K562 (cell line): ENCODE measurements around the gene CTDSP2. TPM values are rescaled to one million over a fixed set of nuclear protein-coding genes. Genes with fewer than 3 reads are reported as not detected.

Experiments
- ZNF609 ChIP-seq: sonication (generic); formaldehyde crosslinking; IDR thresholded peaks from 2 replicates; pipeline ENCODE4 v1.8.1; 2023; ENCODE audit warnings: missing genetic modification reagents, mild to moderate bottlenecking, borderline replicate concordance
- polyA plus RNA-seq, 8 experiments: library from polyadenylated mRNA; depleted of rRNA in 4 of 8; stranded (reverse) in 5 of 8; unstranded in 3 of 8; fragments of >200 nt; fragmentation: Nextera tagmentation in 2 of 8; fragmentation: Illumina TruSeq in 1 of 8; extraction: Ambion mirVana in 2 of 8; extraction: Trizol in 1 of 8; gene quantifications; 2 replicates each; pipeline versions ENCODE4 v1.2.1 to v1.2.3, GENCODE V29; 2011 to 2014; ENCODE audit warnings: inconsistent platforms in 1 of 8, missing spikeins in 1 of 8
- total RNA-seq, 7 experiments: library from RNA; depleted of rRNA in 6 of 7; stranded (reverse); fragments of >200 nt in 6 of 7; fragmentation: Illumina TruSeq in 2 of 7; extraction: Trizol in 2 of 7; gene quantifications; 2 replicates each; pipeline versions ENCODE4 v1.2.1 to v1.2.3, GENCODE V29; 2011 to 2021; ENCODE audit warnings: low replicate concordance in 1 of 7
- TF ChIP-seq, protein P1 (sequence below): sonication (generic); formaldehyde crosslinking; IDR thresholded peaks from 2 replicates; pipeline ENCODE4 v1.8.0; 2022; ENCODE audit warnings: missing genetic modification reagents, mild to moderate bottlenecking, moderate library complexity, borderline replicate concordance

CTDSP2 gene
- total and polyA plus RNA-seq, 9 of the 15 experiments (the other 6 are each of a cell fraction or from before 2014, with no cell fraction given) = 20.4 to 108 (median 47.7) TPM

DNA sequence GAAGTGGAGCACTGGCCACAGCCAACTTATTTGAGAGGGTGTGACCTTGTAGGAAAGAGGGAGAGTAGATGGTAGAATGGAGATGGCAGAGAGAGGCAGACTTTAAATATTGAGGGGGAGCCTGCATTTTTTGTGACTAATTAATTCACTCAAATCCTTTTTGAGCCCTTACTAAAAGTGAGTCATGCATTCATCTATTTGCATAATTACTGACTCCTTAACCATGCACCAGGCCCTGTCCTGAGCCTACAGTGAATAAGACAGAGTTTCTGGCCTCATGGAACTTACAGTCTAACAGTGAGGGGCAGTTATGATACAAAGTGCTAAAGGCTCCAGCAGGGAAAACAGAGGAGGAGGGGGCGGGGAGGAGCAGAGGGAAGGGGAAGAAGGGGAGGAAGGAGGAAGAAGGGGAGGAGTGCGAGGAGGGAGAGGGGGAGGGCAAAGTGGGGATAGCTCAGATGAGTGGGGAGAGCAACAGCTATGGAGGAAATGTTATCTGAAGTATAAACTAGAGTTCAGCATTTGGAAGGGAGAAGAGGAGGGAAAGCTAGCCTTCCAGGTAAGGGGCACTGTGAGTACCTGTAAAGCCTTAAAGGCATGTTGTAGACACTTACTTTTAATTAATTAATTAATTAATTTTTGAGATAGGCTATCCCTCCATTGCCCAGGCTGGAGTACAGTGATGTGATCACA, 7.5 kb upstream of the CTDSP2 start (continued):
- TF ChIP-seq ZNF609 (CRISPR knock-in tag) = no peak
- TF ChIP-seq, protein P1, sequence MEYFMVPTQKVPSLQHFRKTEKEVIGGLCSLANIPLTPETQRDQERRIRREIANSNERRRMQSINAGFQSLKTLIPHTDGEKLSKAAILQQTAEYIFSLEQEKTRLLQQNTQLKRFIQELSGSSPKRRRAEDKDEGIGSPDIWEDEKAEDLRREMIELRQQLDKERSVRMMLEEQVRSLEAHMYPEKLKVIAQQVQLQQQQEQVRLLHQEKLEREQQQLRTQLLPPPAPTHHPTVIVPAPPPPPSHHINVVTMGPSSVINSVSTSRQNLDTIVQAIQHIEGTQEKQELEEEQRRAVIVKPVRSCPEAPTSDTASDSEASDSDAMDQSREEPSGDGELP (CRISPR knock-in tag) = no peak
